Right renal pelvis (tissue), 4 donors: ENCODE data around the gene NUMB. TPM values are rescaled to one million over a fixed set of nuclear protein-coding genes. Genes with fewer than 3 reads are reported as not detected.
"Not testable (repeated sequence)": the region's sequence is repeated elsewhere in the genome, so short reads cannot be mapped to it uniquely, and the experiment has no call there.

ENCODE experiments used
- DNase-seq, 4 donors: peaks; one replicate each; pipeline ENCODE4 v3.0.0-alpha.2; 2013; ENCODE audit warnings: low read depth in 4 of 4, low spot score in 3 of 4, missing footprints in 1 of 4
- polyA plus RNA-seq, 4 donors: library from polyadenylated mRNA; unstranded; fragments of 120-200 nt; gene quantifications; one replicate each; pipeline ENCODE4 v1.2.1, GENCODE V29; 2013; ENCODE audit not compliant: insufficient read length in 4 of 4

Gene NUMB
- polyA plus RNA-seq, 4 donors, result 76.7 to 99.4 (median 81.0) TPM

- DNase-seq, result no peak
Measured at GRCh38 chr14:73424453-73424852, 33.9 kb downstream of the NUMB start.

DNA sequence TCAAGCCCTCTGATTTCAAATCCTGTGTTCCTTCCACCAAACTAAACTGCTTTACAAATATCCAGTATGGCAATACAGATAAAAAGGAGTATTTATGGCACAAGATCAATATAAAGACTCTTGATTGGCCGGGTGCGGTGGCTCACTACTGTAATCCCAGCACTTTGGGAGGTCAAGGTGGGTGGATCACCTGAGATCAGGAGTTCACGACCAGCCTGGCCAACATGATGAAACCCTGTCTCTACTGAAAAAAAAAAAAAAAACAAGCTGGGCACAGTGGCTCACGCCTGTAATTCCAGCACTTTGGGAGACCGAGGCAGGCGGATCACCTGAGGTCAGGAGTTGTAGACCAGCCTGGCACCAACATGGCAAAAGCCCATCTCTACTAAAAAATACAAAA lies 35.3 kb downstream of the NUMB start:
- DNase-seq, result not testable (repeated sequence)

- no peak for DNase-seq
Measured at GRCh38 chr14:73422515-73422914, 35.8 kb downstream of the NUMB start.

- no peak for DNase-seq
Measured at GRCh38 chr14:73418227-73418626, 40.1 kb downstream of the NUMB start.

- DNase-seq, result not testable (repeated sequence)
Measured at GRCh38 chr14:73406248-73406647, 52.1 kb downstream of the NUMB start.

GRCh38 chr14:73403181-73403752 lies 55.1 kb downstream of the NUMB start:
- no peak for DNase-seq

DNA sequence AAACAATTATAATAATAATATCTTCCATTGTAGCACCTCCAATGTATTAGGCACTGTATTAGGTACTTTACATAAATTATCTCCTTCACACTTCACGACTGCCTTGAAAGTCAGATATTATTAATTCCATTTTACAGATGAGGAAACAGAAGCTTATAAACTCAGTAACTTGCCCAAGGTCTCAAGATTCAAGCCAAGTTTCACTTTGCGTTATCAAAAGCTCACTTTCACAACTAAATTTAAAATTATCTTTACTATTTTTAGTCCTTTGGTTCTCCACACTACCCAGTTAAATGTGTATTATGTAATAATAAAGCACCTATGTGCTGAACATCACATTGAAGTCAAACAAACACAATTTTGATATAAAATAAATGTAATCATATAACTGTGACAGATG lies 55.8 kb downstream of the NUMB start:
- no peak for DNase-seq

- no peak for DNase-seq
Measured at GRCh38 chr14:73397810-73398209, 60.5 kb downstream of the NUMB start.

GRCh38 chr14:73394317-73394716 lies 64.0 kb downstream of the NUMB start:
- no peak for DNase-seq

- DNase-seq, result no peak
Measured at GRCh38 chr14:73393375-73393774, 65.0 kb downstream of the NUMB start.

DNA sequence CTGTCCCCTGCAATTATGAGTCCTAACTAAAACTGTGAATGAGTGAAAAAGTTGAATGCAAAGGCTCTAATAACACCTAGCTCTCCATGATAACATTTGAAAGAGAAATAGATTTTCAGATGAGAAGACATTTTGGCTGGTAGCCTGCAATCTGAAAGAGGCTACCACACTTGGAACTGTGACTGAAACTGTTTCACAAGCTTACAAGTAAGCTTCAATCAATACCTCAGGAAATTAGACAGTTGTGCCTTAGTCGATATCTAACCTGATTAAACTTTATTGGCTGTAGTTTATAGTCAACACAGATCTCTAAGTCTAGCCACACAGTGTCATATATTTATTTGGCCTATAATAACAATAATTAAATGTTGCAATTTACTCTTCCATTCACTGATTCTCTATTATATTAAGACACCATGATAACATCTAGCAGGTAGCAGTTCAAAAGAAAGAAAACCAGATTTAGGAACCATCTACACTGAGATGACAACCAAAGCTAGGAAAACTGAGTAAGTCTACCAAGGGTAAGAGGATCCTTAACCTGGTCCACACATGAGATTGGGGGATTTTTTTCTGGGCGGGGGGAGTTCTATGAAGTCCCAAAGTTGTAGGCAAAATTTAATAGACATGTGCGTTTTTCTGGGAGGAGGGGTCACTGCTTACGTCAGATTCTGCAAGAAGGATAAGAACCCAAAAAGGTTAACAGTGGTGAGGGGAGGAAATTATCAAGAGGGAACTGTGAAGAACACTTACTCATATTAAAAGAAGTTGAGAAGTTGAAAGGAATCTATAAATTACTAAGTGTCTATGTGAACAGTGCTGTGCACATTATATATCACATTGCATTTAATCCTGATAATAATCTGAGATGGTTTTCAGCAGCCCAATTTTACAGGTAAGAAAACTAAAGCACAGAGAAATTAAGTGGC lies 65.8 kb downstream of the NUMB start:
- DNase-seq, result no peak

DNA sequence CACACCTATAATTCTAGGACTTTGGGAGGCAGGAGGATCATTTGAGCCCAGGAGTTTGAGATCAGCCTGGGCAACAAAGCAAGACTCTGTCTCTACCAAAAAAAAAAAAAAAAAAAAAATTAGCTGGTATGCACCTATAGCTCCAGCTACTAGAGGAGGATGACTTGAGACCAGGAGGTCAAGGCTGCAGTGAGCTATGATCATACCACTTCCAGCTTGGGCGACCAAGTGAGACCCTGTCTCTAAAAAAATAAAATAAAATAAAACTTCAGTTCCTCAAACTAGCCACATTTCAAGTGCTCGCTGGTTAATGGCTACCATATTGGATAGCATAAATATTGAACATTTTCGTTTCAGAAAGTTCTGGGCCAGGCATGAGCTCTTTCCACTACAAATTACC lies 70.5 kb downstream of the NUMB start:
- DNase-seq, result not testable (repeated sequence)

- no peak for DNase-seq
Measured at GRCh38 chr14:73386342-73386741, 72.0 kb downstream of the NUMB start.

- DNase-seq, result not testable (repeated sequence)
Measured at GRCh38 chr14:73385021-73385420, 73.3 kb downstream of the NUMB start.

- DNase-seq, result no peak
Measured at GRCh38 chr14:73383356-73383755, 75.0 kb downstream of the NUMB start.

- DNase-seq, result no peak
Measured at GRCh38 chr14:73381380-73382013, 76.8 kb downstream of the NUMB start.

DNA sequence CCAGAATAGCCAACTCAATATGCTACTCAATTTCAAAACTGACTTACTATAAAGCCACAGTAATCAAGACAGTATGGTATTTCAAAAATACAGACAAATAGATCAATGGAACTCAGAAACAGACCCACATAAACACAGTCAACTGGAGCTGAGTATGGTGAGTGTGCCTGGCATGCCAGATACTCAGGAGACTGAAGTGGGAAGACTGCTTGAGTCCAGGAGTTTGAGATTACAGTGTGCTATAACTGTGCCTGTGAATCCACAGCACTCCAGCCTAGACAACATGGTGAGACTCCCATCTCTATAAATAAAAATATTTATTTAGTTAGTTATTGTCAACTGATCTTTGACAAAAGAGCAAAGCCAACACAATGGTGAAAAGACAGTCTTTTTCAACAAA lies 81.8 kb downstream of the NUMB start:
- no peak for DNase-seq

GRCh38 chr14:73375861-73376260 lies 82.5 kb downstream of the NUMB start:
- no peak for DNase-seq

- no peak for DNase-seq
Measured at GRCh38 chr14:73374218-73374617, 84.1 kb downstream of the NUMB start.

DNA sequence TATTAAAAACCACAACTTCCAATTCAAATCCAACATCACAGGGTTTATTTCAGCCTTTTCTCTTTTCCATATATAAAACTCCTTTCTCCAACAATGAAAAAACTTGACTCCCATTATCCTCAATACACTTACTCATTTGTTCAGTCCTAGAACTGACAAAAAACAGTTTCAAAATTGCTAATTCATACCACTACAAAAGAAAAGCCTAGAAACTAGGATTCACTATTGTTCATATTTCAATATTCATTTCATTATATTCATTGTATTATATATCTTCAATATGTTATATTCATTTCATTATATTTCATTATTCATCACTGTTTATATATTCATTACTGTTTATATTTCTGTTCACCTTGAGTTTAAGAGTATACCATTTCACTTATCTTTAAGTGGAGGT lies 85.8 kb downstream of the NUMB start:
- DNase-seq, result no peak

DNA sequence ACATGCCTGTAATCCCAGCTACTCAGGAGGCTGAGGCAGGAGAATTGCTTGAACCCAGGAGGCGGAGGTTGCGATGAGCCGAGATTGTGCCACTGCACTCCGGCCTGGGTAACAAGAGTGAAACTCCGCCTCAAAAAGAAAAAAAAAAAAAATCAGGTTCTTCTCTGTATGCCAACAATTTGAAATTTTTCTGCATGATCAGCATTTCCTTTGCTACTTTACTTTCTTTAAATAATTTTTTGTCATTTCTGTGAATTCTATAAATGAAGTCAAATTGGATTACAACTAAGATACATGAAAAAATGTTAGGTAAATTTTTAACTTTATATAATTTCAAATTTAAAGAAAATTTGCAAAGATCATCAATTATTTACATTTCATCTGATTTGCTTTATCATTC lies 87.8 kb downstream of the NUMB start:
- no peak for DNase-seq

DNA sequence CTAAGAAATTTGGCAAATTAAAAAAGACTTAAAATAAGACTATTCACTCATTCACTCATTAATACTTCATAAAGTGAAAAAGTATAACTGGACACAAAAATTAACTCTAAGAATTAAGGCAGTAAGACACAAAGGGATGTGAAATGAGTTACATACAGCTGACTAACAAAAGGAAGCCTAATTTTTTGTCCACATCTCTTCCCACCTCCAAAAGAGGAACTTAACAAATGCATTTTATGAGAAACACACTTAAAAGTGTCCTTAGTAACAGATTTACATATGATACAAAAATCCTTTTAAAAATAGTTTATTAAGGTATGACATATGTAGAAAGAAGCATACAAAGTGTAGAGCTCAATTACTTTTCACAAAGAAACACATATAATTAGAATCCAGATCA lies 88.9 kb downstream of the NUMB start:
- no peak for DNase-seq
